GM12878 (cell line): ENCODE results near the gene C20orf173. TPM values are rescaled to one million over a fixed set of nuclear protein-coding genes. Genes with fewer than 3 reads are reported as not detected.

Experiments used
- ATAC-seq: fragments of 200-7000 bp; cut with Tn5 transposase; 3 replicates; pipeline ENCODE4 v1.9.1; 2020; ENCODE audit warnings: mild to moderate bottlenecking, moderate library complexity
- BruUV-seq: library from RNA; stranded (reverse); fragments of 400-500 nt; replicated peaks from 2 replicates; lab custom pipeline; 2021; lab: Mats Ljungman, UMichigan
- CTCF ChIA-PET: fragments of 300-600 bp; sonication (Branson Sonifier 250); formaldehyde crosslinking; extraction: SDS; loops from one replicate; lab custom pipeline; 2021; ENCODE audit warnings: inconsistent platforms; lab: Yijun Ruan, JAX
- POLR2A ChIA-PET: fragments of 350-600 bp; formaldehyde crosslinking; extraction: SDS; loops from one replicate; lab custom pipeline; 2021; ENCODE audit warnings: inconsistent platforms; lab: Charles Lee
- RAD21 ChIA-PET: fragments of 300-600 bp; sonication (Branson Sonifier 250); formaldehyde crosslinking; loops from one replicate; lab custom pipeline; 2023; ENCODE audit warnings: antibody characterized with exemption; ENCODE audit not compliant: unreplicated experiment; lab: Charles Lee
- SMC1A ChIA-PET: fragments of 300-600 bp; sonication (Branson Sonifier 250); formaldehyde crosslinking; loops from one replicate; lab custom pipeline; 2023; ENCODE audit not compliant: unreplicated experiment, uncharacterized antibody; lab: Charles Lee
- DNase-seq: peaks from one replicate; pipeline ENCODE4 v3.0.0-alpha.2; 2011; ENCODE audit warnings: low read depth, low spot score
- FAIRE-seq: peaks from 3 replicates; lab custom pipeline; 2011; peaks lifted over from hg19 to GRCh38; lab: Jason Lieb, UNC
- H2AFZ ChIP-seq: 2 replicates; pipeline ENCODE4 v1.6.0; 2011; ENCODE audit warnings: low read depth, low read length, control low read depth; ENCODE audit not compliant: control insufficient read depth
- H3K27ac ChIP-seq: 2 replicates; pipeline ENCODE4 v1.5.1; 2011; ENCODE audit warnings: control low read depth; ENCODE audit not compliant: control insufficient read depth, insufficient read depth
- H3K27me3 ChIP-seq, 2 experiments: replicated peaks in 1 of 2; 2 replicates each; pipeline versions ENCODE4 v1.6.0 to v1.6.1; 2011; ENCODE audit warnings: low read length in 1 of 2; ENCODE audit not compliant: control insufficient read depth in 2 of 2, insufficient read depth in 2 of 2
- H3K36me3 ChIP-seq, 2 experiments: 2 replicates each; pipeline ENCODE4 v1.5.1; 2011; ENCODE audit warnings: low read length in 1 of 2; ENCODE audit not compliant: control insufficient read depth in 2 of 2, insufficient read depth in 2 of 2
- H3K4me1 ChIP-seq: 2 replicates; pipeline ENCODE4 v1.6.1; 2011; ENCODE audit warnings: mild to moderate bottlenecking, low read length, moderate library complexity, mixed read lengths; ENCODE audit not compliant: control insufficient read depth, insufficient read depth
- H3K4me2 ChIP-seq: 2 replicates; pipeline ENCODE4 v1.6.0; 2011; ENCODE audit warnings: control low read depth; ENCODE audit not compliant: control insufficient read depth, insufficient read depth
- H3K4me3 ChIP-seq: fragments of 200-600 bp; sonication (generic); 2 replicates; pipeline ENCODE4 v1.5.1; 2016
- H3K79me2 ChIP-seq: 2 replicates; pipeline ENCODE4 v1.6.0; 2011; ENCODE audit warnings: low read length; ENCODE audit not compliant: control insufficient read depth, insufficient read depth
- H3K9ac ChIP-seq: 2 replicates; pipeline ENCODE4 v1.8.0; 2011; ENCODE audit warnings: low read length, control low read depth, mixed read lengths; ENCODE audit not compliant: control insufficient read depth, insufficient read depth
- H3K9me3 ChIP-seq: replicated peaks from 3 replicates; pipeline ENCODE4 v1.5.1; 2011; ENCODE audit warnings: mild to moderate bottlenecking, low read length; ENCODE audit not compliant: control insufficient read depth, insufficient read depth
- H4K20me1 ChIP-seq: 2 replicates; pipeline ENCODE4 v1.6.0; 2011; ENCODE audit not compliant: control insufficient read depth, insufficient read depth
- CBX5 ChIP-seq: sonication (generic); IDR thresholded peaks from 2 replicates; pipeline ENCODE4 v1.6.1; 2016; ENCODE audit warnings: low read depth, moderate library complexity, mild to moderate bottlenecking, inconsistent platforms
- ESRRA ChIP-seq: IDR thresholded peaks from 2 replicates; pipeline ENCODE4 v1.6.1; 2012; ENCODE audit warnings: mild to moderate bottlenecking, low read length, improper control_type of control experiment
- GABPA ChIP-seq: IDR thresholded peaks from 2 replicates; pipeline ENCODE4 v1.6.1; 2014; ENCODE audit warnings: antibody characterized with exemption, low read depth, mild to moderate bottlenecking, inconsistent platforms
- HDAC6 ChIP-seq: fragments of 200-600 bp; sonication (generic); IDR thresholded peaks from one replicate; pipeline ENCODE4 v1.8.0; 2017; ENCODE audit warnings: antibody characterized with exemption; ENCODE audit not compliant: unreplicated experiment
- JUNB ChIP-seq: IDR thresholded peaks from 2 replicates; pipeline ENCODE4 v1.6.1; 2016; ENCODE audit warnings: antibody characterized with exemption, mild to moderate bottlenecking
- PAX8 ChIP-seq: fragments of 450-650 bp; IDR thresholded peaks from 2 replicates; pipeline ENCODE4 v1.6.1; 2017; ENCODE audit warnings: mild to moderate bottlenecking, moderate library complexity
- RFX5 ChIP-seq: IDR thresholded peaks from 2 replicates; pipeline ENCODE4 v1.6.1; 2011; ENCODE audit warnings: low read depth, low read length, improper control_type of control experiment
- SP1 ChIP-seq: IDR thresholded peaks from one replicate; pipeline ENCODE4 v1.6.1; 2011; ENCODE audit warnings: low read depth, low read length
- TCF12 ChIP-seq: IDR thresholded peaks from 2 replicates; pipeline ENCODE4 v1.6.1; 2011; ENCODE audit warnings: low read depth, mild to moderate bottlenecking, low read length
- WRNIP1 ChIP-seq: IDR thresholded peaks from 2 replicates; pipeline ENCODE4 v1.6.1; 2011; ENCODE audit warnings: low read depth, low read length, improper control_type of control experiment, borderline replicate concordance
- WGBS: methylation state at CpG from one replicate; pipeline ENCODE4 v1.1.6; 2016; ENCODE audit warnings: low lambda C conversion rate; ENCODE audit not compliant: insufficient replicate concordance, insufficient coverage; ENCODE audit errors: missing lambda C conversion rate; 5-methylcytosine and 5-hydroxymethylcytosine counted together
- in situ Hi-C: fragments of 300-500 bp; cut with MboI; formaldehyde crosslinking; loops from 9 replicates; pipeline ENCODE4 v1.14.3; 2018; ENCODE audit warnings: mixed read lengths
- intact Hi-C: fragments of 100-400 bp; cut with micrococcal nuclease; formaldehyde crosslinking; loops from one replicate; pipeline ENCODE4 v1.14.2; 2022; ENCODE audit not compliant: unreplicated experiment
- polyA plus RNA-seq, 11 experiments: library from polyadenylated mRNA; depleted of rRNA in 4 of 11; unstranded in 6 of 11; stranded (reverse) in 5 of 11; fragments of >200 nt; fragmentation: Nextera tagmentation in 4 of 11; fragmentation: Illumina TruSeq in 1 of 11; extraction: Ambion mirVana in 4 of 11; extraction: Trizol in 1 of 11; gene quantifications; 1 replicate in 1 of 11; 2 replicates in 10 of 11; pipeline versions ENCODE4 v1.2.1 to v1.2.3, GENCODE V29; 2011 to 2016; ENCODE audit warnings: inconsistent platforms in 2 of 11, missing spikeins in 2 of 11, low read depth in 1 of 11
- total RNA-seq, 4 experiments: library from RNA; depleted of rRNA in 3 of 4; stranded (reverse); fragments of >200 nt in 3 of 4; fragmentation: Illumina TruSeq in 1 of 4; extraction: Trizol in 1 of 4; gene quantifications; 2 replicates each; pipeline versions ENCODE4 v1.2.1 to v1.2.3, GENCODE V29; 2013 to 2021
- TF ChIP-seq, protein P1 (sequence below): fragments of 450-650 bp; IDR thresholded peaks from 2 replicates; pipeline ENCODE4 v1.6.1; 2017; ENCODE audit warnings: mild to moderate bottlenecking, low read depth, inconsistent platforms; ENCODE audit not compliant: poor library complexity, severe bottlenecking

C20orf173 gene
- total and polyA plus RNA-seq, 10 of the 15 experiments (the other 5 are each of a cell fraction or from before 2014, with no cell fraction given), result not detected

GRCh38 chr20:35547329-35547728 is 17.9 kb upstream of the C20orf173 start:
- no peak for DNase-seq
- Histone ChIP-seq H3K4me2 (no peak overlapping the region), H2AFZ (no peak overlapping the region)
- no peak for ATAC-seq
- TF ChIP-seq TCF12 (no peak), WRNIP1 (no peak), ESRRA (no peak), RFX5 (no peak)
- TF ChIP-seq, protein P1, sequence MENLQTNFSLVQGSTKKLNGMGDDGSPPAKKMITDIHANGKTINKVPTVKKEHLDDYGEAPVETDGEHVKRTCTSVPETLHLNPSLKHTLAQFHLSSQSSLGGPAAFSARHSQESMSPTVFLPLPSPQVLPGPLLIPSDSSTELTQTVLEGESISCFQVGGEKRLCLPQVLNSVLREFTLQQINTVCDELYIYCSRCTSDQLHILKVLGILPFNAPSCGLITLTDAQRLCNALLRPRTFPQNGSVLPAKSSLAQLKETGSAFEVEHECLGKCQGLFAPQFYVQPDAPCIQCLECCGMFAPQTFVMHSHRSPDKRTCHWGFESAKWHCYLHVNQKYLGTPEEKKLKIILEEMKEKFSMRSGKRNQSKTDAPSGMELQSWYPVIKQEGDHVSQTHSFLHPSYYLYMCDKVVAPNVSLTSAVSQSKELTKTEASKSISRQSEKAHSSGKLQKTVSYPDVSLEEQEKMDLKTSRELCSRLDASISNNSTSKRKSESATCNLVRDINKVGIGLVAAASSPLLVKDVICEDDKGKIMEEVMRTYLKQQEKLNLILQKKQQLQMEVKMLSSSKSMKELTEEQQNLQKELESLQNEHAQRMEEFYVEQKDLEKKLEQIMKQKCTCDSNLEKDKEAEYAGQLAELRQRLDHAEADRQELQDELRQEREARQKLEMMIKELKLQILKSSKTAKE, result no peak
- TF ChIP-seq, all 136 proteins: peak for 0
- ChIA-PET CTCF (interaction anchor here (1.0 kb wide), 1 partner anchor 71 kb away, joined by 3 read pairs; no protein-coding TSS in a partner anchor), RAD21 (no interaction called here), SMC1A (no interaction called here), POLR2A (interaction anchor here (0.5 kb wide), 1 partner anchor 335 kb away, joined by 3 read pairs; no protein-coding TSS in a partner anchor)
- Histone ChIP-seq H3K4me3 (no peak overlapping the region), H3K9ac (no peak overlapping the region), H4K20me1 (no peaks in the 10 kb centered on the region), H3K79me2 (peaks cover 2% of the 10 kb centered on the region; the same call in 1 of the 2 replicates), H3K36me3 (peaks cover 7 to 14% of the 10 kb centered on the region in 2 experiments), H3K27me3 (no peaks in the 10 kb centered on the region), H3K27ac (no peak overlapping the region), H3K9me3 (no peaks in the 10 kb centered on the region), H3K4me1 (peaks cover 8% of the 10 kb centered on the region)
- no TSS peak for BruUV-seq
- 86% methylated on average over 9 of the region's 9 CpGs for WGBS
- intact Hi-C loops (no loop called here), in situ Hi-C loops (no loop called here)
- no peak for FAIRE-seq

- FAIRE-seq (no peak), DNase-seq (no peak), ATAC-seq (no peak)
- 45% methylated on average over 1 of the region's 1 CpG for WGBS
- ChIA-PET POLR2A (no interaction called here), SMC1A (no interaction called here), CTCF (no interaction called here), RAD21 (no interaction called here)
- Histone ChIP-seq H3K27me3 (no peaks in the 10 kb centered on the region), H3K79me2 (peaks cover 6% of the 10 kb centered on the region; the same call in 1 of the 2 replicates), H3K36me3 (peaks cover 6 to 7% of the 10 kb centered on the region in 2 experiments), H3K4me2 (no peak overlapping the region), H3K27ac (no peak overlapping the region), H3K9me3 (no peaks in the 10 kb centered on the region), H4K20me1 (no peaks in the 10 kb centered on the region), H3K9ac (no peak overlapping the region), H3K4me3 (no peak overlapping the region), H3K4me1 (peaks cover 12% of the 10 kb centered on the region), H2AFZ (no peak overlapping the region)
- in situ Hi-C loops (no loop called here), intact Hi-C loops (no loop called here)
- no TSS peak for BruUV-seq
- TF ChIP-seq SP1 (no peak), CBX5 (no peak), GABPA (no peak), JUNB (no peak), HDAC6 (no peak), PAX8 (no peak), TCF12 (no peak)
- TF ChIP-seq, protein P1, result no peak
Measured at GRCh38 chr20:35546127-35546526, 16.7 kb upstream of the C20orf173 start.
